Osteoblast (primary cell): ENCODE data around the gene FIP1L1. TPM values are rescaled to one million over a fixed set of nuclear protein-coding genes. Genes with fewer than 3 reads are reported as not detected.

Experiments
- DNase-seq: peaks from one replicate; pipeline ENCODE4 v3.0.0; 2011; ENCODE audit warnings: low spot score, mixed read lengths; ENCODE audit not compliant: insufficient read length; ENCODE audit errors: missing footprints
- H2AFZ ChIP-seq: 2 replicates; pipeline ENCODE4 v1.6.0; 2011; ENCODE audit warnings: mild to moderate bottlenecking, low read length
- H3K27ac ChIP-seq: 2 replicates; pipeline ENCODE4 v1.5.1; 2011; ENCODE audit warnings: mild to moderate bottlenecking, low read depth, low read length, moderate library complexity
- H3K27me3 ChIP-seq: 2 replicates; pipeline ENCODE4 v1.6.0; 2012; ENCODE audit warnings: mild to moderate bottlenecking, control low read depth, inconsistent platforms, low read length, moderate library complexity; ENCODE audit not compliant: insufficient read depth
- H3K36me3 ChIP-seq: 2 replicates; pipeline ENCODE4 v1.5.1; 2011; ENCODE audit warnings: mild to moderate bottlenecking, low read length, control low read depth, moderate library complexity; ENCODE audit not compliant: insufficient read depth
- H3K4me1 ChIP-seq: 2 replicates; pipeline ENCODE4 v1.5.1; 2011; ENCODE audit warnings: mild to moderate bottlenecking, low read length, control low read depth, moderate library complexity; ENCODE audit not compliant: insufficient read depth
- H3K4me2 ChIP-seq: 2 replicates; pipeline ENCODE4 v1.6.0; 2011; ENCODE audit warnings: mild to moderate bottlenecking, low read length; ENCODE audit not compliant: insufficient read depth
- H3K4me3 ChIP-seq: fragments of 200-600 bp; sonication (generic); 3 replicates; pipeline ENCODE4 v1.5.1; 2012; ENCODE audit warnings: mild to moderate bottlenecking, low read length, inconsistent platforms; ENCODE audit not compliant: insufficient read depth
- H3K79me2 ChIP-seq: 2 replicates; pipeline ENCODE4 v1.6.0; 2012; ENCODE audit warnings: mild to moderate bottlenecking, low read length, control low read depth, inconsistent platforms; ENCODE audit not compliant: insufficient read depth
- H3K9me3 ChIP-seq: 2 replicates; pipeline ENCODE4 v1.5.1; 2011; ENCODE audit warnings: low read depth, low read length, control low read depth
- H4K20me1 ChIP-seq: 2 replicates; pipeline ENCODE4 v1.6.0; 2012; ENCODE audit warnings: mild to moderate bottlenecking, low read length, control low read depth; ENCODE audit not compliant: insufficient read depth
- total RNA-seq: library from RNA; depleted of rRNA; stranded (reverse); fragments of >200 nt; gene quantifications from 2 replicates; pipeline ENCODE4 v1.2.3, GENCODE V29; 2012
- TF ChIP-seq, protein P1 (sequence below): IDR thresholded peaks from 2 replicates; pipeline ENCODE4 v1.5.1; 2011; ENCODE audit warnings: mild to moderate bottlenecking, low read depth, low read length, moderate library complexity; ENCODE audit errors: extremely low read depth

FIP1L1 gene
- total RNA-seq, 1 donor: 78.2 TPM

DNA sequence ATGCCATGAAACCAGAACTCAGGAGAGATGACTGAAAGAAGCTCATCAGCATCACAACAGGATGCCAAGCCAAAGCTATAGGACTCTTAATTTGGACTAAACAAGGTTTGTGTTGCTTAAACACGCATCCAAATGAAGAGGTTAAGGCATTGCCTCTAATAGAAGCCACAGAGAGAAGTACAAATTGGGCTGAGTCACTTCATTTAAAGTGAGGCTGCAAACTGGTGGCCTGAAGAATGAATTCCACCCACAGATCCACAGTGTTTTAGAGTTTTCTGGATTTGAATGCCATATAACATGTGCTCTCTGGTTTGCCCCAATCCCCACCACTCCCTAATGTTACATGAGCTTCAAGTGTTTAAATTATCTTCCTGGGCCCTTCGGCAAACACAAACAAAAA lies 103.5 kb downstream of the FIP1L1 start:
- Histone ChIP-seq H3K4me3 (no peak overlapping the region), H2AFZ (no peak overlapping the region), H3K27me3 (no peaks in the 10 kb centered on the region), H3K36me3 (no peaks in the 10 kb centered on the region), H3K9me3 (no peaks in the 10 kb centered on the region), H3K4me2 (peak overlapping the region; percentile 21), H3K79me2 (no peaks in the 10 kb centered on the region), H3K27ac (peak overlapping the region; percentile 97), H3K4me1 (peaks cover 58% of the 10 kb centered on the region), H4K20me1 (no peaks in the 10 kb centered on the region)
- DNase-seq: no peak
- TF ChIP-seq, protein P1, sequence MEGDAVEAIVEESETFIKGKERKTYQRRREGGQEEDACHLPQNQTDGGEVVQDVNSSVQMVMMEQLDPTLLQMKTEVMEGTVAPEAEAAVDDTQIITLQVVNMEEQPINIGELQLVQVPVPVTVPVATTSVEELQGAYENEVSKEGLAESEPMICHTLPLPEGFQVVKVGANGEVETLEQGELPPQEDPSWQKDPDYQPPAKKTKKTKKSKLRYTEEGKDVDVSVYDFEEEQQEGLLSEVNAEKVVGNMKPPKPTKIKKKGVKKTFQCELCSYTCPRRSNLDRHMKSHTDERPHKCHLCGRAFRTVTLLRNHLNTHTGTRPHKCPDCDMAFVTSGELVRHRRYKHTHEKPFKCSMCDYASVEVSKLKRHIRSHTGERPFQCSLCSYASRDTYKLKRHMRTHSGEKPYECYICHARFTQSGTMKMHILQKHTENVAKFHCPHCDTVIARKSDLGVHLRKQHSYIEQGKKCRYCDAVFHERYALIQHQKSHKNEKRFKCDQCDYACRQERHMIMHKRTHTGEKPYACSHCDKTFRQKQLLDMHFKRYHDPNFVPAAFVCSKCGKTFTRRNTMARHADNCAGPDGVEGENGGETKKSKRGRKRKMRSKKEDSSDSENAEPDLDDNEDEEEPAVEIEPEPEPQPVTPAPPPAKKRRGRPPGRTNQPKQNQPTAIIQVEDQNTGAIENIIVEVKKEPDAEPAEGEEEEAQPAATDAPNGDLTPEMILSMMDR: no peak

DNA sequence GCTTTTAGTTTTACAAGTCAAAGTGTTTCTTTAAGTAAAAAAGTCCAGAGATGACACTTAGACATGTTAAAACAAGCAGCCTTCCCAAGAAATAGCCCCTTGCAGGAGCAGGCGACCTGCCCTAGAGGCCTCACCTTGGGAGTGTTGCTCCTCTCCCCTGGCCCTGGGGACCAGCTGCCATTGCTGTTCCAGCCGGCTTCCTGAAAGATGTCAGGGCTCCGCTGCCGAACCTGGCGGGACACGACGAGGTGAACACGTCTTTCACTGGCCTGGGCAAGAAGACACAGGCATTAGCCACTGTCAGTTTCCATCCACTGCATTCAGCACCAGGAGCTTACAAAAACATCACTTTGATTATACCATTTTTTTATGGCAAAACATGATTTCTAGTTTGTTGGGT lies 104.1 kb downstream of the FIP1L1 start:
- H4K20me1 ChIP-seq: no peaks in the 10 kb centered on the region
- no peak overlapping the region for H2AFZ ChIP-seq
- H3K9me3 ChIP-seq: no peaks in the 10 kb centered on the region
- no peaks in the 10 kb centered on the region for H3K79me2 ChIP-seq
- H3K4me3 ChIP-seq: no peak overlapping the region
- no peak overlapping the region for H3K4me2 ChIP-seq
- no peak for DNase-seq
- H3K4me1 ChIP-seq: peaks cover 52% of the 10 kb centered on the region
- no peaks in the 10 kb centered on the region for H3K36me3 ChIP-seq
- TF ChIP-seq, protein P1: no peak
- no peaks in the 10 kb centered on the region for H3K27me3 ChIP-seq
- H3K27ac ChIP-seq: no peak overlapping the region

DNA sequence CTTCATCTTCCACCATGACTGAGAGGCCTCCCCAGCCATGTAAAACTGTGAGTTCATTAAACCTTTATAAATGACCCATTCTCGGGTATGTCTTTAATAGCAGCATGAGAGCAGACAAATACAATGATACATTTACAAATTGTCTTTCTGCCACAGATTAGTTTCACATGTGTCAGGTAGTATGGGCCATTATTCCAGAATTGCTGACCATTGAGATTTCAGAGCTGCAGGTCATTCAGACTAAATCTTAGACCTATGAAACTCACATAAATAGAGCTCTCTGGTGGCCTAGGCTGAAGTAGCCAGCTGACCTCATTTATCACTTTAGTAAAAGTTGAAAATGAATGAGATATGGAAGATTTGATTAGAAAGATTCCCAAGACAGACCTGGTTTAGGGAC lies 105.8 kb downstream of the FIP1L1 start:
- TF ChIP-seq, protein P1: no peak
- H3K36me3 ChIP-seq: no peaks in the 10 kb centered on the region
- no peaks in the 10 kb centered on the region for H3K27me3 ChIP-seq
- H3K79me2 ChIP-seq: no peaks in the 10 kb centered on the region
- H3K4me2 ChIP-seq: no peak overlapping the region
- DNase-seq: no peak
- peaks cover 36% of the 10 kb centered on the region for H3K4me1 ChIP-seq
- no peak overlapping the region for H3K4me3 ChIP-seq
- no peaks in the 10 kb centered on the region for H4K20me1 ChIP-seq
- no peak overlapping the region for H2AFZ ChIP-seq
- H3K27ac ChIP-seq: no peak overlapping the region
- H3K9me3 ChIP-seq: no peaks in the 10 kb centered on the region

DNA sequence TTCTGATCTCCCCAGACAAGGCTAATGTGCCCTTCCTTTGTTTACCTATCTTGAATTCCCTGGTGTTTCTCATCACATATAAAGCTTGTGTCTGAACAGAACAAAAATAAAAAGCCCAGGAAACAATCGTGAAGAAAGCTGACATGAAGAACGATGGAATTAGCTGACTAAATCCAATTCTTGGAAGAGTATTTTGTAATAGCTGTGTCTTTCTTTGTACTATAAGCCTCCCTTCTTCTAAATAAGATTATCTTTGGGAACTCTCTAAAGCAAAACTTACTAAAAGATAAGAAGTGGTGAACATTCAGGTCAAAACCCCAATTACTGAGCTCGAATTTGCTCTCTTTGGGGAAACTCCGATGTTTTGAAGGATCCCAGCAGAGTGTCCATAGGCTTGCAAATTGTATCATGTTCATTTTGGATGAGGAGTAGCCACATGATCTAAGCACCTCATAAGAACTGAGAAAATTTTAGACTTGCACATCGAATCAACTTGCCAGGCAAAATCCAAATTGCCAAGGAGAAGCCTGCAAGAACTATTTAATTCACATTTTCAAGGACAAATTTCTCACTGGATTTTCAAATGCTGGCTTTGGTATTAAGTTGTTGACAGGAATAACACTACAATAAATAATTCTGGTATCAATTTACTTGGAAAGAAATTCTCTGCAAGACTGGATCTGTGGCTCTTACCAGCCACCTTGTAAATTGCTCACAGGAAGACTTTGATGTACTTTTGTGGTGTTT lies 107.6 kb downstream of the FIP1L1 start:
- Histone ChIP-seq H3K4me3 (no peak overlapping the region), H3K79me2 (no peaks in the 10 kb centered on the region), H3K9me3 (no peaks in the 10 kb centered on the region), H3K27ac (peak overlapping the region; percentile 0), H3K27me3 (no peaks in the 10 kb centered on the region), H3K36me3 (no peaks in the 10 kb centered on the region), H3K4me1 (peaks cover 34% of the 10 kb centered on the region), H4K20me1 (no peaks in the 10 kb centered on the region), H3K4me2 (no peak overlapping the region), H2AFZ (no peak overlapping the region)
- TF ChIP-seq, protein P1: no peak
- DNase-seq: no peak
